Measurements from ENCODE around the gene SCAMP3. TPM values are rescaled to one million over a fixed set of nuclear protein-coding genes. Genes with fewer than 3 reads are reported as not detected.

SCAMP3 gene
- total and polyA plus RNA-seq, 10 of the 15 experiments (the other 5 are each of a cell fraction or from before 2014, with no cell fraction given) = 17.2 to 133 (median 87.3) TPM

GRCh38 chr1:155256058-155256852, 5.9 kb downstream of the SCAMP3 start:
- WGBS (ENCODE audit: insufficient coverage, insufficient replicate concordance, low lambda C conversion rate, missing lambda C conversion rate) = 87% methylated on average over 20 of the region's 20 CpGs
- no peaks in the 10 kb centered on the region for H3K9me3 ChIP-seq (replicated peaks; ENCODE audit: control insufficient read depth, insufficient read depth, low read length)
- in situ Hi-C loops (cut with MboI) (loop anchor here (5.0 kb wide), 1 partner anchor 336 kb away; no protein-coding TSS in a partner anchor), intact Hi-C loops (cut with micrococcal nuclease; ENCODE audit: unreplicated experiment) (no loop called here)
- BruUV-seq (replicated peaks) = no TSS peak
- H3K27ac ChIP-seq (ENCODE audit: control insufficient read depth, insufficient read depth) = no peak overlapping the region
- FAIRE-seq (no peak), ATAC-seq (no peak), DNase-seq (ENCODE audit: low read depth, low spot score) (no peak)
- H2AFZ ChIP-seq (ENCODE audit: control insufficient read depth, low read depth, low read length) = no peak overlapping the region
- peaks cover 17% of the 10 kb centered on the region for H3K79me2 ChIP-seq (ENCODE audit: control insufficient read depth, insufficient read depth, low read length)
- peaks cover 19% of the 10 kb centered on the region for H3K4me1 ChIP-seq (ENCODE audit: control insufficient read depth, insufficient read depth, low read length)
- POLR2A ChIA-PET = interaction anchor here (1.4 kb wide), 1 partner anchor 15 kb away, joined by 5 read pairs; a partner anchor contains a TSS
- peak overlapping the region; percentile 97; the same call in 1 of the 2 replicates for H3K4me2 ChIP-seq (ENCODE audit: control insufficient read depth, insufficient read depth)
- SMC1A ChIA-PET (ENCODE audit: uncharacterized antibody, unreplicated experiment) = interaction anchor here (1.2 kb wide), 1 partner anchor 67 kb away, joined by 4 read pairs; no protein-coding TSS in a partner anchor
- RAD21 ChIA-PET (ENCODE audit: unreplicated experiment) = no interaction called here
- CTCF ChIA-PET = interaction anchor here (0.8 to 9.6 kb wide), 3 partner anchors 9 to 68 kb away, joined by 3 to 225 read pairs (median 3); partner anchors contain the start of gene RUSC1
- H3K27me3 ChIP-seq (replicated peaks in 1 of 2; ENCODE audit: control insufficient read depth in 2 of 2, insufficient read depth in 2 of 2, low read length in 1 of 2) = no peaks in the 10 kb centered on the region
- peaks cover 4 to 7% of the 10 kb centered on the region in 2 experiments; a peak in 2 of 4 replicates for H3K36me3 ChIP-seq (ENCODE audit: control insufficient read depth in 2 of 2, insufficient read depth in 2 of 2, low read length in 1 of 2)
- TF ChIP-seq ZNF592 (IDR thresholded peaks at IDR 0.05) (no peak), ZNF384 (IDR thresholded peaks at IDR 0.05; ENCODE audit: borderline replicate concordance, low read depth, low read length) (no peak), ATF7 (IDR thresholded peaks at IDR 0.05; ENCODE audit: low read depth) (no peak), LARP7 (IDR thresholded peaks at IDR 0.05) (no peak), YY1 (IDR thresholded peaks at IDR 0.05; ENCODE audit: low read depth, low read length) (no peak), BRCA1 (IDR thresholded peaks at IDR 0.05; ENCODE audit: low read depth, low read length) (no peak), CBX3 (IDR thresholded peaks at IDR 0.05; ENCODE audit: borderline replicate concordance, low read depth) (no peak), SREBF2 (IDR thresholded peaks at IDR 0.05; ENCODE audit: low read length) (no peak), HCFC1 (IDR thresholded peaks at IDR 0.05; ENCODE audit: low read length) (no peak), SRF (IDR thresholded peaks at IDR 0.05; ENCODE audit: low read depth in 2 of 2, low read length in 2 of 2) (no peak), NFYB (IDR thresholded peaks at IDR 0.05; ENCODE audit: insufficient read depth, low read depth, low read length) (no peak), EED (IDR thresholded peaks at IDR 0.05; ENCODE audit: low read depth) (no peak), MEF2A (IDR thresholded peaks at IDR 0.05; ENCODE audit: insufficient read depth, low read depth, low read length) (no peak), RB1 (IDR thresholded peaks at IDR 0.05; ENCODE audit: borderline replicate concordance) (no peak), KLF5 (IDR thresholded peaks at IDR 0.05; ENCODE audit: partially characterized antibody) (no peak), FOS (IDR thresholded peaks at IDR 0.05; ENCODE audit: borderline replicate concordance, extremely low read depth, insufficient read length) (no peak), PAX5 (IDR thresholded peaks at IDR 0.05; ENCODE audit: borderline replicate concordance, low read depth, low read length) (no peak), POLR2A (IDR thresholded peaks at IDR 0.05; ENCODE audit: low read depth, low read length) (no peak), E4F1 (IDR thresholded peaks at IDR 0.05; ENCODE audit: borderline replicate concordance, partially characterized antibody) (no peak)
- H4K20me1 ChIP-seq (ENCODE audit: control insufficient read depth, insufficient read depth) = no peaks in the 10 kb centered on the region
- H3K4me3 ChIP-seq = no peak overlapping the region
- H3K9ac ChIP-seq (ENCODE audit: control insufficient read depth, insufficient read depth, low read length) = no peak overlapping the region

Data from GM12878 (cell line).